Gastrocnemius medialis (tissue), 4 donors: ENCODE measurements around the gene LRRC71. TPM values are rescaled to one million over a fixed set of nuclear protein-coding genes. Genes with fewer than 3 reads are reported as not detected.

ENCODE experiments used
- ATAC-seq, 2 donors: fragments of 150-250 bp; one replicate each; pipeline ENCODE4 v1.9.1; 2016
- DNase-seq, 2 donors: peaks; one replicate each; pipeline ENCODE4 v3.0.0-alpha.2; 2019
- H3K27ac ChIP-seq, 4 donors: fragments of 200-600 bp; sonication (generic); 1 replicate in 1 of 4; 2 replicates in 3 of 4; pipeline ENCODE4 v1.5.1; 2016 to 2018; ENCODE audit warnings: mild to moderate bottlenecking in 2 of 4, moderate library complexity in 1 of 4
- H3K27me3 ChIP-seq, 3 donors: fragments of 200-600 bp; sonication (generic) in 2 of 3; 1 replicate in 1 of 3; 2 replicates in 2 of 3; pipeline versions ENCODE4 v1.5.1 to v1.6.0; 2016 to 2019; ENCODE audit warnings: mild to moderate bottlenecking in 1 of 3, moderate library complexity in 1 of 3
- H3K36me3 ChIP-seq, 2 donors: fragments of 200-600 bp; sonication (generic) in 1 of 2; one replicate each; pipeline ENCODE4 v1.5.1; 2017 to 2018
- H3K4me1 ChIP-seq, 2 donors: fragments of 200-600 bp; sonication (generic) in 1 of 2; one replicate each; pipeline ENCODE4 v1.5.1; 2016 to 2017; ENCODE audit warnings: mild to moderate bottlenecking in 2 of 2
- H3K4me3 ChIP-seq, 4 donors: fragments of 200-600 bp; sonication (generic) in 3 of 4; 1 replicate in 1 of 4; 2 replicates in 3 of 4; pipeline ENCODE4 v1.5.1; 2016 to 2019; ENCODE audit warnings: mild to moderate bottlenecking in 2 of 4
- H3K9me3 ChIP-seq, 3 donors: fragments of 200-600 bp; sonication (generic) in 2 of 3; 1 replicate in 1 of 3; 2 replicates in 2 of 3; pipeline ENCODE4 v1.5.1; 2016 to 2019
- CTCF ChIP-seq, 5 experiments: fragments of 450-650 bp in 3 of 5; fragments of 200-600 bp in 2 of 5; sonication (generic) in 2 of 5; IDR thresholded peaks in 4 of 5; conservative IDR thresholded peaks in 1 of 5; 1 replicate in 4 of 5; 2 replicates in 1 of 5; pipeline ENCODE4 v1.5.1; 2016 to 2019; ENCODE audit warnings: antibody characterized with exemption in 5 of 5, mild to moderate bottlenecking in 3 of 5, moderate library complexity in 3 of 5
- POLR2A ChIP-seq, 2 donors: fragments of 450-650 bp; IDR thresholded peaks; one replicate each; pipeline ENCODE4 v1.6.1; 2017; ENCODE audit warnings: antibody characterized with exemption in 2 of 2, mild to moderate bottlenecking in 2 of 2, moderate library complexity in 2 of 2
- in situ Hi-C, 4 donors: fragments of 200-750 bp; cut with MboI; loops; one replicate each; pipeline versions ENCODE4 v1.15.0 to v1.8.0; 2017; ENCODE audit warnings: low sequenced_read_pairs in 4 of 4
- intact Hi-C: fragments of 100-400 bp; cut with DNase I; formaldehyde crosslinking; loops from one replicate; pipeline ENCODE4 v1.15.1; 2023; ENCODE audit warnings: low total_unique reads
- total RNA-seq, 4 donors: library from RNA; depleted of rRNA; stranded (reverse); fragments of >200 nt; gene quantifications; one replicate each; pipeline versions ENCODE4 v1.1.0 to v1.2.3, GENCODE V29; 2016

The LRRC71 gene
- total RNA-seq, 4 donors from 2014 or later, result not detected

- Histone ChIP-seq H3K9me3 (no peaks in the 10 kb centered on the region), H3K27ac (no peak overlapping the region), H3K36me3 (no peaks in the 10 kb centered on the region), H3K4me1 (no peaks in the 10 kb centered on the region), H3K27me3 (peaks cover 0 to 22% (median 0%) of the 10 kb centered on the region in 3 donors), H3K4me3 (no peak overlapping the region)
- no peak for DNase-seq
- in situ Hi-C loops, result no loop called here
- ATAC-seq, result no peak
- intact Hi-C loops, result loop anchor here (10.0 kb wide), 1 partner anchor 160 kb away; no protein-coding TSS in a partner anchor
- TF ChIP-seq CTCF (IDR thresholded peaks at IDR 0.05 in 4 of 5, conservative IDR thresholded peaks at IDR 0.05 in 1 of 5) (no peak), POLR2A (IDR thresholded peaks at IDR 0.05) (no peak)
Measured at GRCh38 chr1:156914440-156914856, 6.0 kb upstream of the LRRC71 start.

- in situ Hi-C loops, result no loop called here
- Histone ChIP-seq H3K4me3 (no peak overlapping the region), H3K27me3 (peaks cover 57 to 74% (median 57%) of the 10 kb centered on the region in 3 donors), H3K9me3 (no peaks in the 10 kb centered on the region), H3K4me1 (peaks cover 0 to 11% of the 10 kb centered on the region in 2 donors), H3K36me3 (no peaks in the 10 kb centered on the region), H3K27ac (no peak overlapping the region)
- TF ChIP-seq CTCF (IDR thresholded peaks at IDR 0.05 in 4 of 5, conservative IDR thresholded peaks at IDR 0.05 in 1 of 5), result no peak
- TF ChIP-seq POLR2A (IDR thresholded peaks at IDR 0.05), result no peak
- intact Hi-C loops, result no loop called here
- DNase-seq, result no peak
- no peak for ATAC-seq
Measured at GRCh38 chr1:156921053-156921529, 659 bp downstream of the LRRC71 start.

- H3K4me3 ChIP-seq, result no peak overlapping the region
- no peaks in the 10 kb centered on the region for H3K9me3 ChIP-seq
- ATAC-seq (no peak), DNase-seq (no peak)
- intact Hi-C loops (no loop called here), in situ Hi-C loops (no loop called here)
- TF ChIP-seq CTCF (IDR thresholded peaks at IDR 0.05 in 4 of 5, conservative IDR thresholded peaks at IDR 0.05 in 1 of 5) (no peak), POLR2A (IDR thresholded peaks at IDR 0.05) (no peak)
- no peaks in the 10 kb centered on the region for H3K36me3 ChIP-seq
- peaks cover 74 to 93% (median 77%) of the 10 kb centered on the region in 3 donors for H3K27me3 ChIP-seq
- H3K27ac ChIP-seq, result no peak overlapping the region
- peaks cover 3 to 17% of the 10 kb centered on the region in 2 donors for H3K4me1 ChIP-seq
Measured at GRCh38 chr1:156922986-156923669, 2.7 kb downstream of the LRRC71 start.

GRCh38 chr1:156923670-156924477, 3.4 kb downstream of the LRRC71 start:
- peaks cover 74 to 87% (median 81%) of the 10 kb centered on the region in 3 donors for H3K27me3 ChIP-seq
- TF ChIP-seq POLR2A (IDR thresholded peaks at IDR 0.05) (no peak), CTCF (IDR thresholded peaks at IDR 0.05 in 4 of 5, conservative IDR thresholded peaks at IDR 0.05 in 1 of 5) (no peak)
- no peak overlapping the region for H3K27ac ChIP-seq
- no peaks in the 10 kb centered on the region for H3K36me3 ChIP-seq
- peaks cover 3 to 17% of the 10 kb centered on the region in 2 donors for H3K4me1 ChIP-seq
- in situ Hi-C loops, result no loop called here
- intact Hi-C loops, result no loop called here
- ATAC-seq (no peak), DNase-seq (no peak)
- H3K9me3 ChIP-seq, result no peaks in the 10 kb centered on the region
- H3K4me3 ChIP-seq, result no peak overlapping the region
